Erythroblast (primary cell): ENCODE results near the gene FAM180A.

Experiments used
- GATA1 ChIP-seq: IDR thresholded peaks from 2 replicates; pipeline ENCODE4 v1.6.1; 2011; ENCODE audit warnings: low read depth, mild to moderate bottlenecking, control low read depth, low read length, moderate library complexity
- POLR2A ChIP-seq: IDR thresholded peaks from 2 replicates; pipeline ENCODE4 v1.6.1; 2011; ENCODE audit warnings: mild to moderate bottlenecking, low read length

DNA sequence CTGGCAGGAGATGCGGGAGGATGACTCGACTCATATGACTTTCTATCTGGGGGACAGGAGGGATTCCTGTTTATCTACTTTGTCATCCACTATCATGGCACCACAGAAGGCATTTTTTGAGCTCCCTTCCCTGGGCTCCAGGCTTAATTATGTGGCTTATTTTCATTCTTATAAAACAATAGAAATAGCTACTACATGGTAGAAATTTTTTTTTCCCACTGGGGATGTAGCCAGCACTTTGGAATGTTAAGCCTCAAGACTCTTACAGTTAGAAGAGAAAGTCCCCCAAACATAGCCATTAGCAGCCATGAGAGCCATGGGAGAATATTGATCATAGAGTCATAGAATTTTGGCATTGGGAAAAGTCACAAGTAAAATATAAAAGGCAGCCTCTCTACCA is 14.6 kb upstream of the FAM180A start:
- TF ChIP-seq POLR2A (no peak), GATA1 (no peak)
